SK-N-SH treated with all-trans-retinoic acid at 6 μM for 48 hours (cell line): Measurements from ENCODE around the gene NUDT4.

ENCODE experiments used
- ATAC-seq: fragments of 200-7000 bp; cut with Tn5 transposase; 3 replicates; pipeline ENCODE4 v1.9.1; 2020; ENCODE audit warnings: mild to moderate bottlenecking, moderate library complexity
- ARNTL ChIP-seq: fragments of 450-650 bp; formaldehyde crosslinking; IDR thresholded peaks from 2 replicates; pipeline ENCODE4 v1.5.0; 2020; ENCODE audit warnings: low read depth, mild to moderate bottlenecking, moderate library complexity, borderline replicate concordance
- BACH2 ChIP-seq: fragments of 250-450 bp; sonication (Bioruptor Pico); IDR thresholded peaks from 2 replicates; pipeline ENCODE4 v1.9.0; 2021; ENCODE audit warnings: mild to moderate bottlenecking, borderline replicate concordance
- CREB5 ChIP-seq: fragments of 250-450 bp; sonication (Bioruptor Pico); IDR thresholded peaks from 2 replicates; pipeline ENCODE4 v1.5.1; 2020; ENCODE audit warnings: low read depth, mild to moderate bottlenecking, moderate library complexity
- CSDC2 ChIP-seq: fragments of 250-450 bp; sonication (Bioruptor Pico); IDR thresholded peaks from 2 replicates; pipeline ENCODE4 v1.5.0; 2020; ENCODE audit warnings: mild to moderate bottlenecking, moderate library complexity
- ESRRG ChIP-seq: fragments of 250-450 bp; sonication (Bioruptor Pico); IDR thresholded peaks from 2 replicates; pipeline ENCODE4 v1.6.1; 2021; ENCODE audit warnings: mild to moderate bottlenecking
- GLIS3 ChIP-seq: fragments of 250-450 bp; sonication (Bioruptor Pico); IDR thresholded peaks from 2 replicates; pipeline ENCODE4 v1.5.0; 2020; ENCODE audit warnings: mild to moderate bottlenecking, moderate library complexity
- ISL1 ChIP-seq: fragments of 250-450 bp; sonication (Bioruptor Pico); IDR thresholded peaks from 2 replicates; pipeline ENCODE4 v2.1.2; 2022; ENCODE audit warnings: mild to moderate bottlenecking, moderate library complexity
- PATZ1 ChIP-seq: fragments of 250-450 bp; sonication (Bioruptor Pico); IDR thresholded peaks from 2 replicates; pipeline ENCODE4 v1.8.0; 2020; ENCODE audit warnings: mild to moderate bottlenecking, moderate library complexity, borderline replicate concordance
- PPARA ChIP-seq: fragments of 250-450 bp; sonication (Bioruptor Pico); IDR thresholded peaks from 2 replicates; pipeline ENCODE4 v1.5.0; 2020; ENCODE audit warnings: mild to moderate bottlenecking, borderline replicate concordance
- RARB ChIP-seq: fragments of 250-450 bp; sonication (Bioruptor Pico); IDR thresholded peaks from 2 replicates; pipeline ENCODE4 v1.8.0; 2021; ENCODE audit warnings: mild to moderate bottlenecking, moderate library complexity
- SNAI2 ChIP-seq: fragments of 250-450 bp; sonication (Bioruptor Pico); IDR thresholded peaks from 2 replicates; pipeline ENCODE4 v1.5.0; 2020; ENCODE audit warnings: mild to moderate bottlenecking, moderate library complexity
- TCF4 ChIP-seq: fragments of 250-450 bp; sonication (Bioruptor Pico); IDR thresholded peaks from 2 replicates; pipeline ENCODE4 v1.8.0; 2021; ENCODE audit warnings: mild to moderate bottlenecking, moderate library complexity, borderline replicate concordance
- TOX ChIP-seq: fragments of 250-450 bp; sonication (Bioruptor Pico); IDR thresholded peaks from 2 replicates; pipeline ENCODE4 v1.8.0; 2021; ENCODE audit warnings: mild to moderate bottlenecking, moderate library complexity, borderline replicate concordance
- TSHZ2 ChIP-seq: fragments of 250-450 bp; sonication (Bioruptor Pico); IDR thresholded peaks from 2 replicates; pipeline ENCODE4 v1.5.0; 2020; ENCODE audit warnings: mild to moderate bottlenecking, moderate library complexity
- ZC3H10 ChIP-seq: fragments of 250-450 bp; sonication (Bioruptor Pico); IDR thresholded peaks from 2 replicates; pipeline ENCODE4 v1.5.1; 2021; ENCODE audit warnings: mild to moderate bottlenecking, moderate library complexity
- ZFP3 ChIP-seq: fragments of 250-450 bp; sonication (Bioruptor Pico); IDR thresholded peaks from 2 replicates; pipeline ENCODE4 v1.5.0; 2020; ENCODE audit warnings: mild to moderate bottlenecking, moderate library complexity
- ZFP30 ChIP-seq: fragments of 450-650 bp; formaldehyde crosslinking; IDR thresholded peaks from 2 replicates; pipeline ENCODE4 v1.5.0; 2022; ENCODE audit warnings: mild to moderate bottlenecking, moderate library complexity
- ZNF565 ChIP-seq: fragments of 450-650 bp; formaldehyde crosslinking; conservative IDR thresholded peaks from 2 replicates; pipeline ENCODE4 v1.5.0; 2020; ENCODE audit warnings: low read depth, mild to moderate bottlenecking, moderate library complexity
- ZNF70 ChIP-seq: fragments of 450-650 bp; formaldehyde crosslinking; IDR thresholded peaks from 2 replicates; pipeline ENCODE4 v1.5.0; 2020; ENCODE audit warnings: mild to moderate bottlenecking, moderate library complexity
- ZNF8 ChIP-seq: fragments of 450-650 bp; formaldehyde crosslinking; IDR thresholded peaks from 2 replicates; pipeline ENCODE4 v1.5.0; 2020; ENCODE audit warnings: mild to moderate bottlenecking, moderate library complexity

Gene NUDT4

GRCh38 chr12:93438266-93439050 is 60.7 kb downstream of the NUDT4 start:
- ATAC-seq: no peak
- TF ChIP-seq SNAI2 (CRISPR knock-in tag) (no peak), ZNF8 (no peak), PATZ1 (no peak), TOX (CRISPR knock-in tag) (no peak), ISL1 (no peak), GLIS3 (CRISPR knock-in tag) (no peak), TCF4 (CRISPR knock-in tag) (no peak)

- TF ChIP-seq ZFP30: no peak
- no peak for TF ChIP-seq CSDC2 (CRISPR knock-in tag)
- no peak for TF ChIP-seq TSHZ2 (CRISPR knock-in tag)
These were observed 62.5 kb downstream of the NUDT4 start for GRCh38 chr12:93440043-93440835.

GRCh38 chr12:93441081-93441616 is 63.4 kb downstream of the NUDT4 start:
- TF ChIP-seq PATZ1: no peak
- TF ChIP-seq ZFP30: no peak
- no peak for TF ChIP-seq PPARA (CRISPR knock-in tag)
- no peak for TF ChIP-seq ESRRG
- TF ChIP-seq GLIS3 (CRISPR knock-in tag): no peak
- TF ChIP-seq CREB5 (CRISPR knock-in tag): no peak
- TF ChIP-seq ZNF70: no peak
- TF ChIP-seq BACH2: no peak
- peak; percentile 4; the same call in 2 of the 3 replicates for ATAC-seq

More at GRCh38 chr12:93440043-93440835, 62.5 kb downstream of the NUDT4 start:
- no peak for ATAC-seq

- TF ChIP-seq ARNTL (CRISPR knock-in tag) (no peak), ZNF565 (CRISPR knock-in tag) (no peak), RARB (no peak), ZNF8 (peak; percentile 86), TCF4 (CRISPR knock-in tag) (no peak), CSDC2 (CRISPR knock-in tag) (no peak), ZC3H10 (CRISPR knock-in tag) (no peak), ZFP3 (CRISPR knock-in tag) (peak; percentile 94), ISL1 (no peak), TSHZ2 (CRISPR knock-in tag) (peak; percentile 72)
- ATAC-seq: peak; percentile 92
These were observed 64.1 kb downstream of the NUDT4 start, which contains the start of gene UBE2N for GRCh38 chr12:93441617-93442410. Gene UBE2N, minus strand, starts transcription at chr12:93441947. Its CDS starts 63 bp downstream, at chr12:93441884.
